Activated gamma-delta T cell treated with anti-CD3 and anti-CD28 coated beads, Interleukin-2, amount 50 U/mL, for 16 hours (primary cell): ENCODE data around the gene CENPH.
"Not testable (repeated sequence)": the region's sequence is repeated elsewhere in the genome, so short reads cannot be mapped to it uniquely, and the experiment has no call there.

Experiments used
- DNase-seq: peaks from one replicate; pipeline ENCODE4 v3.0.0-alpha.2; 2020; ENCODE audit warnings: low read depth

The CENPH gene

GRCh38 chr5:69209602-69210001 is 20.2 kb downstream of the CENPH start:
- DNase-seq = no peak

DNA sequence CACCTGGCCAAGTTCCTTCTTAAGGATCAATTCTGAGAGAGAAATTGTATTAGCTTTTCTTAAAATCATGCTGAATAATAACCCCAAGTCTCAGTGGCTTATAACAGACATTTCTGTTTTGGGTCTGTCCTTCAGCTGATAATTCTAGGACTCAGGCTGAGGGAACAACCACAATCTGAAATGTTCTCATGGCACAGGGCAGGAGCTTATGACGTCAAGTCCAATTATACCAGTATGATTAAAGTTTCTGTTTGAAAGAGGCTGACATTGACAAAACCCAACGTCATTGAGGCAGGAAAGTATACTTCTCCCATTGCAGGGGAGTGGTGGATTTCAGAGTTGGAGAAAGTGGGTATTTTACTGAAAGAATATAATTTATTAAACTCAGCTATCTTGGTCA is 21.8 kb downstream of the CENPH start:
- DNase-seq = no peak

- DNase-seq = no peak
Measured at GRCh38 chr5:69212022-69212421, 22.6 kb downstream of the CENPH start.

GRCh38 chr5:69213513-69214215 is 24.3 kb downstream of the CENPH start:
- DNase-seq = no peak

GRCh38 chr5:69217151-69217511 is 27.7 kb downstream of the CENPH start:
- no peak for DNase-seq

- DNase-seq = peak; percentile 85
Measured at GRCh38 chr5:69217548-69218526, 28.5 kb downstream of the CENPH start.

GRCh38 chr5:69219939-69220338 is 30.6 kb downstream of the CENPH start:
- no peak for DNase-seq

DNA sequence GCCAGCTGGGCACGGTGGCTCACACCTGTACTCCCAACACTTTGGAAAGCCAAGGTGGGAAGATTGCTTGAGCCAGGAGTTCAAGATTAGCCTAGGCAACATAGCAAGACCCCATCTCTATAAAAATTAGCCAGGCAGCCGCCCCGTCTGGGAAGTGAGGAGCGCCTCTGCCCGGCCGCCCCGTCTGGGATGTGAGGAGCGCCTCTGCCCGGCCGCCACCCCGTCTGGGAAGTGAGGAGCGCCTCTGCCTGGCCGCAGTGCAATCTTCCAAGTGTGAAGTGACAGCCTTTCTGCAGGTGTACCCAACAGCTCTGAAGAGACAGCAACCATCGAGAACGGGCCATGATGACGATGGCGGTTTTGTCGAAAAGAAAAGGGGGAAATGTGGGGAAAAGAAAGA is 31.0 kb downstream of the CENPH start:
- not testable (repeated sequence) for DNase-seq

GRCh38 chr5:69220833-69221232 is 31.4 kb downstream of the CENPH start:
- DNase-seq = not testable (repeated sequence)

DNA sequence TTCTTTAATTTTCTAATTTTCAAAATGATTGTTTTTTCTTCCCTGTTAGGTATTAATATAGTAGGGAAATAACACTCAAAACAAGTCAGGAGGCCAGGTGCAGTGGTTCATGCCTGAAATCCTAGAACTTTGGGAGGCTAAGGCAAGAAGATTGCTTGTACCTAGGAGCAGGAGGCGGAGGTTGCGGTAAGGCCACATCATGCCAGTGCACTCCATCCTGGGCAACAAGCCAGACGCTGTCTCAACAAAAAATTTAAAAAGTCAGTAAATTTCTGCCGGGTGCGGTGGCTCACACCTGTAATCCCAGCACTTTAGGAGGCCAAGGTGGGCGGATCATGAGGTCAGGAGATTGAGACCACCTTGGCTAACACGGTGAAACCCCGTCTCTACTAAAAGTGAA is 35.1 kb downstream of the CENPH start:
- DNase-seq = no peak

- DNase-seq = no peak
Measured at GRCh38 chr5:69225860-69226259, 36.5 kb downstream of the CENPH start.

- no peak for DNase-seq
Measured at GRCh38 chr5:69230181-69230580, 40.8 kb downstream of the CENPH start.

DNA sequence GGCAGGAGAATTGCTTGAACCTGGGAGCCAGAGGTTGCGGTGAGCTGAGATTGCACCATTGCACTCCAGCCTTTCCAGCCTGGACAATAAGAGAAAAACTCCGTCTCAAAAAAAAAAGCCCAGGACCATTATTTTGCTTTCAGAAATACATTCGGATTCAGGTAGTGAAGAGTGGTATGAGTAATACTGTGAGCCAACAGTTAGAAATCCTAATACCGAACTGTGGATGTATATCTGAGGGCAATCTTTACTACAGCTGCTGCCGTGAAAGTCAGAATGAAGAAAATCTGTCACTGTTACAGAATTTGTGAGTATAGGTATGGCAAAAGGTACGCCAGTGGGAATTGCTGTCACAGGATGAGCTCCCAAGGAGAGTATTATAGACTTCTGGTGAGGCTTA is 41.9 kb downstream of the CENPH start:
- no peak for DNase-seq

GRCh38 chr5:69231851-69232250 is 42.5 kb downstream of the CENPH start:
- no peak for DNase-seq

- DNase-seq = peak; percentile 84
Measured at GRCh38 chr5:69234457-69235268, 45.3 kb downstream of the CENPH start, which contains the start of gene CDK7. Gene CDK7, plus strand, starts transcription at chr5:69234886. Its CDS starts 90 bp downstream, at chr5:69234976.

GRCh38 chr5:69236733-69237132 is 47.4 kb downstream of the CENPH start:
- not testable (repeated sequence) for DNase-seq

DNA sequence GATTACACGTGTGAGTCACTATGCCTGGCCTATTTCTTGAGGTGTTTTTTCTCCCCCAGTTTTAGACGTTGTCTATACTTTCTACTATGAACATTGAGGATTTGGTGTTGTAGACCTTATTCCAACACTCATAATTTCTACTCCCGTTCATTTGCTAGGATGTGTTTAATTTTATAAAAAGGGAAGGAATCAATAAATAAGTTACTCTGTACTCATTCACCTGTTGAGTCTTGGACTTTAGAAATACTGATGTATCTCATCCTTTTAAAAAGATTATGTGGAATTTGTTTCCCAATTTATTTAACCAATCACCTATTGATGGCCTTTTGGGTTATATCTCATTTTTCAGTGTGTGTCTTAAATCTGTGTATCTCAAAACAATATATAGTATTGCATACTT is 48.5 kb downstream of the CENPH start:
- DNase-seq = no peak

GRCh38 chr5:69238760-69239251 is 49.4 kb downstream of the CENPH start:
- no peak for DNase-seq

DNA sequence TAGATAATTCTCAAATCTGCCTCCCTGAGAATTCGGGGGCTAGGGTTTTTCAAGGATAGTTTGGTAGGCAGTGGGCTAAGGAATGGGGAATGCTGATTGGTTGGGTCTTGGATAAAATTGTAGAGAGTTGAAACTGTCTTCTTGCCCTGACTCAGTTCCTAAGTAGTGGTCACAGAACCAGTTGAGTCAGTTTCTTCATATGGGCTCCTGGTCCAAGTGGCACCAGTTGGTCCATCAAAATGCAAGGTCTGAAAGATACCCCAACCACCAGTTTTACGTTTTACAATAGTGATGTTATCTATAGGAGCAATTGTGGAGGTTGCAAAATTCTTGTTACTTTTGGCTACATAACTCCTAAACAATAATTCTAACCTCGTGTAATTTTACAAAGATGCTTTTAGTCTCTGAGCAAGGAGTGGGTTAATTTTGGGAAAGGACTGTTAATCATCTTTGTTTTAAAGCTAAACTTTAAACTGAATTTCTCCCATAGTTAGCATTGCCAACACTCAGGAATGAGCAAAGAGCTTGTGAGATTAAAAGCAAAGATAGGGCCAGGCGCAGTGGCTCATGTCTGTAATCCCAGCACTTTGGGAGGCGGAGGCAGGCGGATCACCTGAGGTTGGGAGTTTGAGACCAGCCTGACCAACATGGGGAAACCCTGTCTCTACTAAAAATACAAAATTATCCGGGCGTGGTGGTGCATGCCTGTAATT is 53.0 kb downstream of the CENPH start:
- DNase-seq = no peak

DNA sequence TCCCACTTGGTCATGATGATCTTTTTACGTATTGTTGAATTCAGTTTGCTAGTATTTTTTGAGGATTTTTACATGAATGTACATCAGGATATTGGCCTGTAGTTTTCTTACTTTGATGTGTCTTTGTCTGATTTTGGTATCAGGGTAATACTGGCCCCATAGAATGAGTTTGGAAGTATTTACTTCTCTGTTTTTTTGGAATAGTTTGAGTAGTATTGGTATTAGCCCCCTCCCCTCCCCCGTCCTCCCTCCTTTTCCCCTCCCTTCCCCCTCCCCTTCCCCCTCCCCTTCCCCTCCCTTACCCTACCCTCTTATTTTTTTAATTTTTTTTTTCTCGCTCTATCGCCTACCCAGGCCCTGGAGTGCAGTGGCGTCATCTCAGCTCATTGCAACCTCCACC is 55.6 kb downstream of the CENPH start:
- no peak for DNase-seq

- DNase-seq = no peak
Measured at GRCh38 chr5:69248019-69248418, 58.6 kb downstream of the CENPH start.
